GM12878 (cell line): ENCODE results near the gene LMF1.

Experiments
- CBX5 ChIP-seq: sonication (generic); IDR thresholded peaks from 2 replicates; pipeline ENCODE4 v1.6.1; 2016; ENCODE audit warnings: low read depth, moderate library complexity, mild to moderate bottlenecking, inconsistent platforms
- CHD4 ChIP-seq: fragments of 200-600 bp; sonication (generic); IDR thresholded peaks from 2 replicates; pipeline ENCODE4 v1.6.1; 2016; ENCODE audit warnings: mild to moderate bottlenecking
- CREB1 ChIP-seq: IDR thresholded peaks from 2 replicates; pipeline ENCODE4 v1.6.1; 2012; ENCODE audit warnings: low read depth, mild to moderate bottlenecking, inconsistent platforms
- CTCF ChIP-seq, 3 experiments: IDR thresholded peaks in 2 of 3; conservative IDR thresholded peaks in 1 of 3; 2 replicates each; pipeline ENCODE4 v1.5.1; 2011; ENCODE audit warnings: low read depth in 3 of 3, low read length in 3 of 3, mild to moderate bottlenecking in 3 of 3, control low read depth in 2 of 3, moderate library complexity in 2 of 3, inconsistent platforms in 1 of 3, mixed read lengths in 1 of 3; ENCODE audit not compliant: control insufficient read depth in 2 of 3, insufficient read depth in 1 of 3; ENCODE audit errors: extremely low read depth in 1 of 3
- ELK1 ChIP-seq: IDR thresholded peaks from 2 replicates; pipeline ENCODE4 v1.6.1; 2012; ENCODE audit warnings: low read depth, low read length, improper control_type of control experiment
- EZH2 ChIP-seq: IDR thresholded peaks from 2 replicates; pipeline ENCODE4 v1.6.1; 2012; ENCODE audit warnings: low read depth, mild to moderate bottlenecking, control low read depth, inconsistent platforms, low read length, borderline replicate concordance; ENCODE audit not compliant: control insufficient read depth
- ZBTB40 ChIP-seq: fragments of 450-650 bp; IDR thresholded peaks from 2 replicates; pipeline ENCODE4 v1.6.1; 2016; ENCODE audit warnings: mild to moderate bottlenecking, moderate library complexity, borderline replicate concordance

- TF ChIP-seq ZBTB40 (no peak), CTCF (IDR thresholded peaks at IDR 0.05 in 2 of 3, conservative IDR thresholded peaks at IDR 0.05 in 1 of 3; ENCODE audit: control insufficient read depth in 2 of 3, extremely low read depth in 1 of 3, insufficient read depth in 1 of 3, low read depth in 3 of 3, low read length in 3 of 3) (no peak), CBX5 (no peak), CHD4 (no peak), EZH2 (no peak), CREB1 (no peak), ELK1 (no peak)
Measured at GRCh38 chr16:973366-973765, 2.6 kb upstream of the LMF1 start.
